ENCODE data around the gene DAB2IP. TPM values are rescaled to one million over a fixed set of nuclear protein-coding genes. Genes with fewer than 3 reads are reported as not detected.

The DAB2IP gene
- total and polyA plus RNA-seq, 2 of the 4 experiments (the other 2 are of a cell fraction), result 5.6 to 17.2 TPM

GRCh38 chr9:121831869-121832268 is 180.4 kb downstream of the DAB2IP start:
- H2AK5ac ChIP-seq (ENCODE audit: low read depth, low read length), result no peak overlapping the region
- DNase-seq, result no peak
- H2AK9ac ChIP-seq (replicated peaks; ENCODE audit: low read depth, low read length, poor library complexity), result no peak overlapping the region
- H3K9me1 ChIP-seq (ENCODE audit: insufficient read depth, low read length), result peaks cover 8% of the 10 kb centered on the region; the same call in 1 of the 2 replicates
- no peak overlapping the region for H4K91ac ChIP-seq (ENCODE audit: insufficient read depth, low read depth, low read length)
- ChIA-PET CTCF (no interaction called here), POLR2A (ENCODE audit: unreplicated experiment) (no interaction called here)
- H3K56ac ChIP-seq (ENCODE audit: extremely low read depth, insufficient read depth, low read length), result no peak overlapping the region
- H2BK5ac ChIP-seq (ENCODE audit: low read depth, low read length, poor library complexity, severe bottlenecking), result no peak overlapping the region
- no peak overlapping the region for H2BK15ac ChIP-seq (ENCODE audit: low read depth, low read length)
- no peak overlapping the region for H4K5ac ChIP-seq (ENCODE audit: low read depth, low read length)
- BruUV-seq (replicated peaks), result no TSS peak
- no peak overlapping the region for H4K8ac ChIP-seq (ENCODE audit: low read depth in 2 of 2, low read length in 2 of 2)
- no peaks in the 10 kb centered on the region for H3K27me3 ChIP-seq (ENCODE audit: control insufficient read depth, insufficient read depth, low read length)
- no peak overlapping the region for H3K9ac ChIP-seq (ENCODE audit: low read depth, low read length)
- H2AFZ ChIP-seq (replicated peaks; ENCODE audit: low read length, poor library complexity), result no peak overlapping the region
- H3K23ac ChIP-seq (ENCODE audit: low read depth, low read length), result no peak overlapping the region
- no peaks in the 10 kb centered on the region for H3K36me3 ChIP-seq (ENCODE audit: control insufficient read depth, insufficient read depth, low read length)
- TF ChIP-seq CTCF (conservative IDR thresholded peaks at IDR 0.05; ENCODE audit: low read depth, low read length) (no peak), MAZ (IDR thresholded peaks at IDR 0.05; ENCODE audit: borderline replicate concordance, low read depth, low read length) (no peak), ELK1 (IDR thresholded peaks at IDR 0.05; ENCODE audit: borderline replicate concordance, low read depth, low read length) (no peak), CHD1 (IDR thresholded peaks at IDR 0.05; ENCODE audit: low read depth, low read length) (no peak), NFE2L2 (IDR thresholded peaks at IDR 0.05; ENCODE audit: low read depth, low read length) (no peak), CEBPB (IDR thresholded peaks at IDR 0.05; ENCODE audit: low read depth, low read length) (no peak), BHLHE40 (IDR thresholded peaks at IDR 0.05; ENCODE audit: low read depth, low read length) (no peak), POLR2A (IDR thresholded peaks at IDR 0.05; ENCODE audit: low read depth, low read length) (no peak)
- H3K4ac ChIP-seq (ENCODE audit: low read depth, low read length), result no peak overlapping the region
- H3K18ac ChIP-seq (ENCODE audit: low read depth, low read length), result no peak overlapping the region
- no peak overlapping the region for H3K4me3 ChIP-seq (ENCODE audit: insufficient read depth, low read depth, low read length)
- no peak for ATAC-seq (ENCODE audit: low read depth)
- no peak overlapping the region for H3K14ac ChIP-seq (replicated peaks; ENCODE audit: low read depth, low read length)
- H2BK120ac ChIP-seq (ENCODE audit: low read depth, low read length), result no peak overlapping the region
- H3K4me2 ChIP-seq (ENCODE audit: low read depth, low read length), result no peak overlapping the region
- no peaks in the 10 kb centered on the region for H3K9me3 ChIP-seq (ENCODE audit: control insufficient read depth, insufficient read depth, low read length)
- intact Hi-C loops (cut with micrococcal nuclease) (no loop called here), dilution Hi-C loops (cut with HindIII; ENCODE audit: low sequenced_read_pairs, unreplicated experiment) (no loop called here), in situ Hi-C loops (cut with MboI; ENCODE audit: low sequenced_read_pairs) (no loop called here)
- peaks cover 0 to 5% of the 10 kb centered on the region in 2 experiments; a peak in 1 of 4 replicates for H3K79me1 ChIP-seq (ENCODE audit: low read depth in 1 of 2, low read length in 2 of 2)
- H4K20me1 ChIP-seq (ENCODE audit: insufficient read depth, low read length), result no peaks in the 10 kb centered on the region
- WGBS, 2 experiments (ENCODE audit: extremely low coverage in 2 of 2, insufficient read length in 1 of 2), result no CpG with 5 or more reads among the region's 3 CpGs
- H3K4me1 ChIP-seq (ENCODE audit: control insufficient read depth, insufficient read depth, low read length), result peaks cover 6% of the 10 kb centered on the region
- H2BK20ac ChIP-seq (ENCODE audit: low read depth, low read length), result no peak overlapping the region
- no peak overlapping the region for H3K27ac ChIP-seq (ENCODE audit: insufficient read depth, low read length)
